ENCODE measurements around the gene POMC. TPM values are rescaled to one million over a fixed set of nuclear protein-coding genes. Genes with fewer than 3 reads are reported as not detected.

Gene POMC
- total and polyA plus RNA-seq, 2 donors from 2014 or later: 1.5 to 2.1 TPM

GRCh38 chr2:25173719-25174118 is 5.3 kb upstream of the POMC start:
- FAIRE-seq: no peak
- Histone ChIP-seq H3K9me3 (ENCODE audit: control insufficient read depth in 2 of 3, insufficient read depth in 1 of 3, low read length in 3 of 3) (no peaks in the 10 kb centered on the region), H3K27ac (ENCODE audit: low read depth in 2 of 2, low read length in 2 of 2) (no peak overlapping the region), H3K36me3 (ENCODE audit: control insufficient read depth in 2 of 3, insufficient read depth in 3 of 3, low read length in 3 of 3) (no peaks in the 10 kb centered on the region), H3K4me1 (ENCODE audit: control insufficient read depth in 2 of 3, insufficient read depth in 2 of 3, low read depth in 1 of 3, low read length in 3 of 3) (peaks cover 0 to 1% (median 0%) of the 10 kb centered on the region in 3 donors), H3K4me3 (ENCODE audit: low read length in 3 of 3) (no peak overlapping the region), H3K9ac (ENCODE audit: low read length in 3 of 3) (no peak overlapping the region), H3K27me3 (ENCODE audit: control insufficient read depth, insufficient read depth, low read length) (peaks cover 12% of the 10 kb centered on the region)
- intact Hi-C loops (cut with DNase I): no loop called here
- no peak for TF ChIP-seq CTCF (IDR thresholded peaks at IDR 0.05; ENCODE audit: borderline replicate concordance, extremely low read depth, insufficient read depth)
- no peak for DNase-seq

DNA sequence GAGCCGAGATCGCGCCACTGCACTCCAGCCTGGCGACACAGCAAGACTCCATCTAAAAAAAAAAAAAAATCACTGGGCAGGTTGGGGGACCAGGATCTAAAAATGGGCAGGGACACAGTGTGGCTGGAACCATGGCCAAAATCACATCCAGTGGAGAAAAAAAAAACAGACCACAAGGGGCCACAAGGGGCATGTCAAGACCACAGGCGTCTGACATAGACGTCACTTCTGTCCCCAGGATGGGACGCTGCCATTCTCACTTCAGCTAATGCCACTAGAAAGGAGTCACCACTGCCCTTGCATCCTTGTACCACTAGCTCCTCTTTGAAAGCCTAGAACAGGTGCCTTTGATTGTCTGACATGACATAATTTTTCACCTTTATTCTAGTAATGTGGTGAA is 2.5 kb upstream of the POMC start:
- Histone ChIP-seq H3K9ac (ENCODE audit: low read length in 3 of 3) (no peak overlapping the region), H3K27ac (ENCODE audit: low read depth in 2 of 2, low read length in 2 of 2) (no peak overlapping the region), H3K36me3 (ENCODE audit: control insufficient read depth in 2 of 3, insufficient read depth in 3 of 3, low read length in 3 of 3) (no peaks in the 10 kb centered on the region), H3K4me1 (ENCODE audit: control insufficient read depth in 2 of 3, insufficient read depth in 2 of 3, low read depth in 1 of 3, low read length in 3 of 3) (peaks cover 0 to 2% (median 0%) of the 10 kb centered on the region in 3 donors), H3K9me3 (ENCODE audit: control insufficient read depth in 2 of 3, insufficient read depth in 1 of 3, low read length in 3 of 3) (no peaks in the 10 kb centered on the region), H3K4me3 (ENCODE audit: low read length in 3 of 3) (no peak overlapping the region), H3K27me3 (ENCODE audit: control insufficient read depth, insufficient read depth, low read length) (peaks cover 26% of the 10 kb centered on the region)
- intact Hi-C loops (cut with DNase I): no loop called here
- DNase-seq (no peak), FAIRE-seq (no peak)
- TF ChIP-seq CTCF (IDR thresholded peaks at IDR 0.05; ENCODE audit: borderline replicate concordance, extremely low read depth, insufficient read depth): no peak

DNA sequence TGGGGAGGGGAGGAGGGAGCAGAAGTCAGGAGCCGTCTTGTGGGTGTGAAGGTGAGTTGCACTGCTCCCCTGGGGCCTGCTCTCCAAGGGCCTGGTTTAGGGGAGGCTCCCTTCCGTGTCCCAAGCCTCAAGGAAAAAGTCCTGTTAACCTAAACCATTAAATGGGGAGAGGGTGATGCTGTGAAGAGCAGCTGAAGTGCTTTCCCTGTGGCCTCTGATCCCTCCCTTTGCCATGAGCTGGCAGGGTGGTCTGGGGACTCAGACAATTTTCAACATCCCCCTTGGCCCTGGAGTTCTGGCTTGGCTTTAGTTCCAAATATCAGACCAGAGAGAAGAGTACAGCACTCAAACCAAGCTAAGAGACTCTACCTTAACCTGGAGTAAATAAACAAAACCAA is 692 bp upstream of the POMC start:
- FAIRE-seq (no peak), DNase-seq (no peak)
- H3K36me3 ChIP-seq (ENCODE audit: control insufficient read depth in 2 of 3, insufficient read depth in 3 of 3, low read length in 3 of 3): no peaks in the 10 kb centered on the region
- H3K27ac ChIP-seq (ENCODE audit: low read depth in 2 of 2, low read length in 2 of 2): no peak overlapping the region
- H3K9me3 ChIP-seq (ENCODE audit: control insufficient read depth in 2 of 3, insufficient read depth in 1 of 3, low read length in 3 of 3): no peaks in the 10 kb centered on the region
- H3K4me3 ChIP-seq (ENCODE audit: low read length in 3 of 3): no peak overlapping the region
- intact Hi-C loops (cut with DNase I): no loop called here
- no peak overlapping the region for H3K9ac ChIP-seq (ENCODE audit: low read length in 3 of 3)
- TF ChIP-seq CTCF (IDR thresholded peaks at IDR 0.05; ENCODE audit: borderline replicate concordance, extremely low read depth, insufficient read depth): no peak
- H3K4me1 ChIP-seq (ENCODE audit: control insufficient read depth in 2 of 3, insufficient read depth in 2 of 3, low read depth in 1 of 3, low read length in 3 of 3): peaks cover 0 to 2% (median 0%) of the 10 kb centered on the region in 3 donors
- peaks cover 26% of the 10 kb centered on the region for H3K27me3 ChIP-seq (ENCODE audit: control insufficient read depth, insufficient read depth, low read length)
